ENCODE measurements around the gene SPATC1L. TPM values are rescaled to one million over a fixed set of nuclear protein-coding genes. Genes with fewer than 3 reads are reported as not detected.

The SPATC1L gene
- total RNA-seq, 2 experiments from 2014 or later = 4.2 to 4.8 TPM

GRCh38 chr21:46220847-46221246 lies 36.6 kb upstream of the SPATC1L start:
- H3K36me3 Mint-ChIP-seq = no peaks in the 10 kb centered on the region
- CTCF ChIA-PET = no interaction called here
- peaks cover 3% of the 10 kb centered on the region for H3K4me1 Mint-ChIP-seq
- no peak overlapping the region for H3K4me3 Mint-ChIP-seq
- no peaks in the 10 kb centered on the region for H3K9me3 Mint-ChIP-seq (ENCODE audit: low read depth)
- H3K27me3 Mint-ChIP-seq = no peaks in the 10 kb centered on the region
- no peak overlapping the region for H3K27ac Mint-ChIP-seq
- DNase-seq (no peak), ATAC-seq (no peak)

GRCh38 chr21:46220275-46220810 lies 36.1 kb upstream of the SPATC1L start:
- no peaks in the 10 kb centered on the region for H3K27me3 Mint-ChIP-seq
- CTCF ChIA-PET = no interaction called here
- no peaks in the 10 kb centered on the region for H3K9me3 Mint-ChIP-seq (ENCODE audit: low read depth)
- H3K27ac Mint-ChIP-seq = no peak overlapping the region
- ATAC-seq = no peak
- H3K36me3 Mint-ChIP-seq = no peaks in the 10 kb centered on the region
- DNase-seq = peak; percentile 33
- H3K4me1 Mint-ChIP-seq = no peaks in the 10 kb centered on the region
- H3K4me3 Mint-ChIP-seq = no peak overlapping the region

GRCh38 chr21:46219591-46220239 lies 35.5 kb upstream of the SPATC1L start:
- CTCF ChIA-PET = no interaction called here
- Mint-ChIP-seq H3K9me3 (ENCODE audit: low read depth) (no peaks in the 10 kb centered on the region), H3K27ac (no peak overlapping the region), H3K4me3 (no peak overlapping the region), H3K27me3 (no peaks in the 10 kb centered on the region), H3K4me1 (no peaks in the 10 kb centered on the region), H3K36me3 (no peaks in the 10 kb centered on the region)
- DNase-seq (peak; percentile 31), ATAC-seq (no peak)

- H3K36me3 Mint-ChIP-seq = no peaks in the 10 kb centered on the region
- no peaks in the 10 kb centered on the region for H3K4me1 Mint-ChIP-seq
- DNase-seq (peak; percentile 38), ATAC-seq (no peak)
- H3K27me3 Mint-ChIP-seq = no peaks in the 10 kb centered on the region
- no peaks in the 10 kb centered on the region for H3K9me3 Mint-ChIP-seq (ENCODE audit: low read depth)
- H3K27ac Mint-ChIP-seq = no peak overlapping the region
- CTCF ChIA-PET = no interaction called here
- H3K4me3 Mint-ChIP-seq = no peak overlapping the region
These were observed 34.8 kb upstream of the SPATC1L start for GRCh38 chr21:46218906-46219590.

GRCh38 chr21:46217511-46218196 lies 33.4 kb upstream of the SPATC1L start:
- ATAC-seq = no peak
- no peaks in the 10 kb centered on the region for H3K36me3 Mint-ChIP-seq
- DNase-seq = peak; percentile 35
- no peaks in the 10 kb centered on the region for H3K4me1 Mint-ChIP-seq
- H3K9me3 Mint-ChIP-seq (ENCODE audit: low read depth) = no peaks in the 10 kb centered on the region
- no peak overlapping the region for H3K4me3 Mint-ChIP-seq
- CTCF ChIA-PET = interaction anchor here (1.1 kb wide), 1 partner anchor 23 kb away, joined by 3 read pairs; no protein-coding TSS in a partner anchor
- H3K27ac Mint-ChIP-seq = no peak overlapping the region
- H3K27me3 Mint-ChIP-seq = no peaks in the 10 kb centered on the region

- Mint-ChIP-seq H3K36me3 (no peaks in the 10 kb centered on the region), H3K4me1 (no peaks in the 10 kb centered on the region), H3K27ac (no peak overlapping the region), H3K4me3 (no peak overlapping the region), H3K9me3 (ENCODE audit: low read depth) (no peaks in the 10 kb centered on the region), H3K27me3 (no peaks in the 10 kb centered on the region)
- CTCF ChIA-PET = interaction anchor here (0.9 kb wide), 1 partner anchor 9 kb away, joined by 3 read pairs; no protein-coding TSS in a partner anchor
- DNase-seq (no peak), ATAC-seq (no peak)
These were observed 32.0 kb upstream of the SPATC1L start for GRCh38 chr21:46216132-46216747.

- Mint-ChIP-seq H3K27ac (no peak overlapping the region), H3K4me1 (no peaks in the 10 kb centered on the region), H3K4me3 (no peak overlapping the region), H3K27me3 (no peaks in the 10 kb centered on the region), H3K9me3 (ENCODE audit: low read depth) (no peaks in the 10 kb centered on the region), H3K36me3 (no peaks in the 10 kb centered on the region)
- ATAC-seq (no peak), DNase-seq (no peak)
- CTCF ChIA-PET = interaction anchor here (0.9 kb wide), 1 partner anchor 9 kb away, joined by 3 read pairs; no protein-coding TSS in a partner anchor
These were observed 31.3 kb upstream of the SPATC1L start for GRCh38 chr21:46215436-46216131.

- no peak for DNase-seq
- Mint-ChIP-seq H3K4me1 (no peaks in the 10 kb centered on the region), H3K36me3 (peaks cover 1% of the 10 kb centered on the region), H3K4me3 (no peak overlapping the region), H3K27me3 (no peaks in the 10 kb centered on the region), H3K27ac (no peak overlapping the region), H3K9me3 (ENCODE audit: low read depth) (no peaks in the 10 kb centered on the region)
- CTCF ChIA-PET = interaction anchor here (0.9 kb wide), 1 partner anchor 10 kb away, joined by 3 read pairs; no protein-coding TSS in a partner anchor
- no peak for ATAC-seq
These were observed 30.4 kb upstream of the SPATC1L start for GRCh38 chr21:46214478-46215340.

GRCh38 chr21:46213620-46214286 lies 29.5 kb upstream of the SPATC1L start:
- H3K27ac Mint-ChIP-seq = no peak overlapping the region
- DNase-seq (no peak), ATAC-seq (no peak)
- CTCF ChIA-PET = no interaction called here
- no peaks in the 10 kb centered on the region for H3K4me1 Mint-ChIP-seq
- peaks cover 1% of the 10 kb centered on the region for H3K36me3 Mint-ChIP-seq
- H3K4me3 Mint-ChIP-seq = no peak overlapping the region
- no peaks in the 10 kb centered on the region for H3K27me3 Mint-ChIP-seq
- H3K9me3 Mint-ChIP-seq (ENCODE audit: low read depth) = no peaks in the 10 kb centered on the region

- Mint-ChIP-seq H3K4me1 (peaks cover 1% of the 10 kb centered on the region), H3K27ac (no peak overlapping the region), H3K9me3 (ENCODE audit: low read depth) (no peaks in the 10 kb centered on the region), H3K27me3 (no peaks in the 10 kb centered on the region), H3K36me3 (peaks cover 1% of the 10 kb centered on the region), H3K4me3 (no peak overlapping the region)
- DNase-seq (no peak), ATAC-seq (no peak)
- CTCF ChIA-PET = no interaction called here
These were observed 28.6 kb upstream of the SPATC1L start for GRCh38 chr21:46212721-46213484.
